HL-60/S4 treated with retinoic acid at 250 ng/mL for 4 days and 3 days (cell line): Measurements from ENCODE around the gene NKIRAS1.
"Not testable (repeated sequence)": the region's sequence is repeated elsewhere in the genome, so short reads cannot be mapped to it uniquely, and the experiment has no call there.

Experiments
- in situ Hi-C: fragments of 300-500 bp; cut with MboI; formaldehyde crosslinking; loops from 2 replicates; pipeline ENCODE4 v1.7.0; 2022; ENCODE audit warnings: low sequenced_read_pairs

Gene NKIRAS1

GRCh38 chr3:23941440-23941839 is 24.6 kb upstream of the NKIRAS1 start:
- in situ Hi-C loops, result no loop called here

- in situ Hi-C loops, result no loop called here
Observed at GRCh38 chr3:23940775-23941174, 24.0 kb upstream of the NKIRAS1 start.

GRCh38 chr3:23938688-23939087 is 21.9 kb upstream of the NKIRAS1 start:
- in situ Hi-C loops, result no loop called here

GRCh38 chr3:23937296-23937695 is 20.5 kb upstream of the NKIRAS1 start:
- in situ Hi-C loops, result no loop called here

- in situ Hi-C loops, result no loop called here
Observed at GRCh38 chr3:23934253-23934652, 17.5 kb upstream of the NKIRAS1 start.

GRCh38 chr3:23932571-23932970 is 15.8 kb upstream of the NKIRAS1 start:
- in situ Hi-C loops, result no loop called here

- in situ Hi-C loops, result no loop called here
Observed at GRCh38 chr3:23931597-23931996, 14.8 kb upstream of the NKIRAS1 start.

- in situ Hi-C loops, result no loop called here
Observed at GRCh38 chr3:23928524-23928923, 11.7 kb upstream of the NKIRAS1 start.

GRCh38 chr3:23926736-23927135 is 9.9 kb upstream of the NKIRAS1 start:
- in situ Hi-C loops, result no loop called here

- in situ Hi-C loops, result no loop called here
Observed at GRCh38 chr3:23926246-23926645, 9.5 kb upstream of the NKIRAS1 start.

GRCh38 chr3:23923786-23924185 is 7.0 kb upstream of the NKIRAS1 start:
- in situ Hi-C loops, result no loop called here

GRCh38 chr3:23921052-23921511 is 4.3 kb upstream of the NKIRAS1 start:
- in situ Hi-C loops, result no loop called here

- in situ Hi-C loops, result no loop called here
Observed at GRCh38 chr3:23920151-23920655, 3.4 kb upstream of the NKIRAS1 start.

- in situ Hi-C loops, result no loop called here
Observed at GRCh38 chr3:23919628-23920027, 2.8 kb upstream of the NKIRAS1 start.

- in situ Hi-C loops, result not testable (repeated sequence)
Observed at GRCh38 chr3:23918331-23918730, 1.5 kb upstream of the NKIRAS1 start.

- in situ Hi-C loops, result not testable (repeated sequence)
Observed at GRCh38 chr3:23917679-23918303, 1.0 kb upstream of the NKIRAS1 start.

- in situ Hi-C loops, result no loop called here
Observed at GRCh38 chr3:23916152-23916885, 471 bp downstream of the NKIRAS1 start.

GRCh38 chr3:23915537-23916108 is 1.2 kb downstream of the NKIRAS1 start:
- in situ Hi-C loops, result no loop called here

- in situ Hi-C loops, result no loop called here
Observed at GRCh38 chr3:23913873-23914743, 2.7 kb downstream of the NKIRAS1 start.

- in situ Hi-C loops, result no loop called here
Observed at GRCh38 chr3:23913182-23913581, 3.6 kb downstream of the NKIRAS1 start.

- in situ Hi-C loops, result not testable (repeated sequence)
Observed at GRCh38 chr3:23912335-23912734, 4.5 kb downstream of the NKIRAS1 start.
